Retinal pigment epithelial cell (primary cell): Measurements from ENCODE around the gene ASCL5.

Source experiments
- DNase-seq: peaks from one replicate; pipeline ENCODE4 v3.0.0-alpha.2; 2010; ENCODE audit warnings: low read depth
- H3K4me3 ChIP-seq: 2 replicates; pipeline ENCODE4 v1.5.1; 2011; ENCODE audit warnings: mild to moderate bottlenecking, low read length, control low read depth, moderate library complexity
- CTCF ChIP-seq: conservative IDR thresholded peaks from 2 replicates; pipeline ENCODE4 v1.5.1; 2011; ENCODE audit warnings: low read depth, low read length, control low read depth, inconsistent platforms

The ASCL5 gene

GRCh38 chr1:201096977-201097856, 29.8 kb downstream of the ASCL5 start:
- DNase-seq = no peak
- no peak for TF ChIP-seq CTCF
- no peak overlapping the region for H3K4me3 ChIP-seq

GRCh38 chr1:201096041-201096461, 30.9 kb downstream of the ASCL5 start:
- DNase-seq = no peak
- no peak for TF ChIP-seq CTCF
- no peak overlapping the region for H3K4me3 ChIP-seq

- no peak overlapping the region for H3K4me3 ChIP-seq
- no peak for DNase-seq
- no peak for TF ChIP-seq CTCF
Measured at GRCh38 chr1:201095581-201095980, 31.4 kb downstream of the ASCL5 start.

GRCh38 chr1:201094832-201095231, 32.2 kb downstream of the ASCL5 start:
- no peak for TF ChIP-seq CTCF
- H3K4me3 ChIP-seq = no peak overlapping the region
- no peak for DNase-seq

- TF ChIP-seq CTCF = no peak
- H3K4me3 ChIP-seq = no peak overlapping the region
Measured at GRCh38 chr1:201093962-201094361, 33.0 kb downstream of the ASCL5 start.

GRCh38 chr1:201093561-201093960, 33.4 kb downstream of the ASCL5 start:
- no peak for TF ChIP-seq CTCF
- no peak overlapping the region for H3K4me3 ChIP-seq
- no peak for DNase-seq

More at GRCh38 chr1:201093962-201094361, 33.0 kb downstream of the ASCL5 start:
- no peak for DNase-seq

- no peak overlapping the region for H3K4me3 ChIP-seq
- no peak for TF ChIP-seq CTCF
- DNase-seq = no peak
Measured at GRCh38 chr1:201092738-201093137, 34.2 kb downstream of the ASCL5 start.
